IMR-90 (cell line): ENCODE results near the gene ACACA. TPM values are rescaled to one million over a fixed set of nuclear protein-coding genes. Genes with fewer than 3 reads are reported as not detected.

Experiments used
- ATAC-seq: fragments of 200-7000 bp; cut with Tn5 transposase; 2 replicates; pipeline ENCODE4 v1.9.1; 2020; ENCODE audit warnings: low read depth, mild to moderate bottlenecking, moderate library complexity
- BruUV-seq: library from RNA; stranded (reverse); fragments of 400-500 nt; replicated peaks from 2 replicates; lab custom pipeline; 2021; lab: Mats Ljungman, UMichigan
- CTCF ChIA-PET: fragments of 300-600 bp; formaldehyde crosslinking; extraction: SDS; loops from one replicate; lab custom pipeline; 2021; ENCODE audit warnings: antibody characterized with exemption; lab: Yijun Ruan, JAX
- POLR2A ChIA-PET: fragments of 300-600 bp; sonication (Branson Sonifier 250); formaldehyde crosslinking; loops from one replicate; lab custom pipeline; 2022; ENCODE audit warnings: antibody characterized with exemption; ENCODE audit not compliant: unreplicated experiment; lab: Charles Lee
- DNase-seq: peaks from one replicate; pipeline ENCODE4 v3.0.0; 2013
- H2AFZ ChIP-seq: replicated peaks from 2 replicates; pipeline ENCODE3; 2013; ENCODE audit warnings: low read length, mild to moderate bottlenecking; ENCODE audit not compliant: poor library complexity
- H2AK5ac ChIP-seq: 2 replicates; pipeline ENCODE4 v1.6.1; 2013; ENCODE audit warnings: low read depth, low read length, inconsistent platforms
- H2AK9ac ChIP-seq: replicated peaks from 2 replicates; pipeline ENCODE3; 2013; ENCODE audit warnings: mild to moderate bottlenecking, low read depth, low read length, moderate library complexity; ENCODE audit not compliant: poor library complexity
- H2BK120ac ChIP-seq: 2 replicates; pipeline ENCODE4 v1.6.1; 2013; ENCODE audit warnings: low read depth, low read length, inconsistent platforms
- H2BK15ac ChIP-seq: 3 replicates; pipeline ENCODE4 v1.6.1; 2013; ENCODE audit warnings: low read depth, low read length, inconsistent platforms
- H2BK20ac ChIP-seq: 2 replicates; pipeline ENCODE4 v1.6.1; 2013; ENCODE audit warnings: low read depth, mild to moderate bottlenecking, inconsistent platforms, low read length, moderate library complexity
- H2BK5ac ChIP-seq: 2 replicates; pipeline ENCODE4 v1.6.1; 2013; ENCODE audit warnings: mild to moderate bottlenecking, low read depth, low read length, inconsistent platforms; ENCODE audit not compliant: poor library complexity, severe bottlenecking
- H3K14ac ChIP-seq: replicated peaks from 2 replicates; pipeline ENCODE4 v1.6.1; 2013; ENCODE audit warnings: low read depth, low read length, inconsistent platforms
- H3K18ac ChIP-seq: 2 replicates; pipeline ENCODE4 v1.6.1; 2013; ENCODE audit warnings: low read depth, low read length, control low read depth
- H3K23ac ChIP-seq: 2 replicates; pipeline ENCODE4 v1.6.1; 2013; ENCODE audit warnings: low read depth, low read length, inconsistent platforms
- H3K27ac ChIP-seq: 2 replicates; pipeline ENCODE4 v1.5.1; 2013; ENCODE audit warnings: mild to moderate bottlenecking, control low read depth, low read length; ENCODE audit not compliant: insufficient read depth
- H3K27me3 ChIP-seq: 2 replicates; pipeline ENCODE4 v1.6.1; 2013; ENCODE audit warnings: low read length; ENCODE audit not compliant: control insufficient read depth, insufficient read depth
- H3K36me3 ChIP-seq: 2 replicates; pipeline ENCODE4 v1.6.1; 2013; ENCODE audit warnings: low read length, mixed read lengths; ENCODE audit not compliant: control insufficient read depth, insufficient read depth
- H3K4ac ChIP-seq: 2 replicates; pipeline ENCODE4 v1.6.1; 2013; ENCODE audit warnings: low read depth, low read length, inconsistent platforms
- H3K4me1 ChIP-seq: 2 replicates; pipeline ENCODE4 v1.6.1; 2013; ENCODE audit warnings: low read length, mixed read lengths; ENCODE audit not compliant: control insufficient read depth, insufficient read depth
- H3K4me2 ChIP-seq: 2 replicates; pipeline ENCODE4 v1.6.1; 2013; ENCODE audit warnings: low read depth, mild to moderate bottlenecking, control low read depth, low read length, moderate library complexity
- H3K4me3 ChIP-seq: 2 replicates; pipeline ENCODE4 v1.5.1; 2013; ENCODE audit warnings: low read depth, mild to moderate bottlenecking, control low read depth, low read length, moderate library complexity; ENCODE audit not compliant: insufficient read depth
- H3K56ac ChIP-seq: 2 replicates; pipeline ENCODE4 v1.6.1; 2013; ENCODE audit warnings: low read length, inconsistent platforms; ENCODE audit not compliant: insufficient read depth; ENCODE audit errors: extremely low read depth
- H3K79me1 ChIP-seq, 2 experiments: 2 replicates each; pipeline ENCODE4 v1.6.1; 2013; ENCODE audit warnings: low read length in 2 of 2, inconsistent platforms in 1 of 2, low read depth in 1 of 2
- H3K9ac ChIP-seq: 2 replicates; pipeline ENCODE4 v1.6.1; 2013; ENCODE audit warnings: low read depth, low read length, control low read depth
- H3K9me1 ChIP-seq: 2 replicates; pipeline ENCODE4 v1.6.1; 2013; ENCODE audit warnings: low read length, inconsistent platforms; ENCODE audit not compliant: insufficient read depth
- H3K9me3 ChIP-seq: 2 replicates; pipeline ENCODE4 v1.6.1; 2013; ENCODE audit warnings: low read length; ENCODE audit not compliant: control insufficient read depth, insufficient read depth
- H4K20me1 ChIP-seq: 2 replicates; pipeline ENCODE4 v1.6.1; 2013; ENCODE audit warnings: low read length, inconsistent platforms; ENCODE audit not compliant: insufficient read depth
- H4K5ac ChIP-seq: 2 replicates; pipeline ENCODE4 v1.6.1; 2013; ENCODE audit warnings: mild to moderate bottlenecking, low read depth, low read length, control low read depth
- H4K8ac ChIP-seq, 2 experiments: 2 replicates each; pipeline ENCODE4 v1.6.1; 2013; ENCODE audit warnings: low read depth in 2 of 2, low read length in 2 of 2, control low read depth in 1 of 2, inconsistent platforms in 1 of 2
- H4K91ac ChIP-seq: 2 replicates; pipeline ENCODE4 v1.6.1; 2013; ENCODE audit warnings: low read depth, low read length, inconsistent platforms; ENCODE audit not compliant: insufficient read depth
- BHLHE40 ChIP-seq: fragments of 150-350 bp; IDR thresholded peaks from 2 replicates; pipeline ENCODE4 v1.6.1; 2016; ENCODE audit warnings: mild to moderate bottlenecking, low read depth, low read length
- CEBPB ChIP-seq: IDR thresholded peaks from 2 replicates; pipeline ENCODE4 v1.6.1; 2012; ENCODE audit warnings: low read depth, low read length, improper control_type of control experiment
- CHD1 ChIP-seq: IDR thresholded peaks from 2 replicates; pipeline ENCODE4 v1.6.1; 2012; ENCODE audit warnings: low read depth, low read length, improper control_type of control experiment
- FOS ChIP-seq: fragments of 150-350 bp; IDR thresholded peaks from 2 replicates; pipeline ENCODE4 v1.6.1; 2016; ENCODE audit warnings: low read depth, low read length
- MAFK ChIP-seq: IDR thresholded peaks from 2 replicates; pipeline ENCODE4 v1.6.1; 2012; ENCODE audit warnings: low read depth, low read length, improper control_type of control experiment
- MAZ ChIP-seq: IDR thresholded peaks from 2 replicates; pipeline ENCODE4 v1.6.1; 2012; ENCODE audit warnings: low read depth, mild to moderate bottlenecking, low read length, improper control_type of control experiment, moderate library complexity, borderline replicate concordance
- MXI1 ChIP-seq: IDR thresholded peaks from 2 replicates; pipeline ENCODE4 v1.6.1; 2012; ENCODE audit warnings: low read depth, mild to moderate bottlenecking, low read length, moderate library complexity, borderline replicate concordance
- POLR2A ChIP-seq: IDR thresholded peaks from 2 replicates; pipeline ENCODE4 v1.6.1; 2012; ENCODE audit warnings: mild to moderate bottlenecking, low read depth, low read length
- RAD21 ChIP-seq: IDR thresholded peaks from 2 replicates; pipeline ENCODE4 v1.6.1; 2012; ENCODE audit warnings: low read length, improper control_type of control experiment
- RCOR1 ChIP-seq: IDR thresholded peaks from 2 replicates; pipeline ENCODE4 v1.6.1; 2012; ENCODE audit warnings: mild to moderate bottlenecking, low read length, improper control_type of control experiment; ENCODE audit not compliant: insufficient replicate concordance
- RFX5 ChIP-seq: IDR thresholded peaks from 2 replicates; pipeline ENCODE4 v1.8.0; 2012; ENCODE audit warnings: low read depth, mild to moderate bottlenecking, low read length, moderate library complexity
- SMC3 ChIP-seq: fragments of 150-350 bp; IDR thresholded peaks from 2 replicates; pipeline ENCODE4 v1.6.1; 2016; ENCODE audit warnings: low read depth, mild to moderate bottlenecking, antibody characterized with exemption, low read length, moderate library complexity
- WGBS, 2 experiments: methylation state at CpG; one replicate each; pipeline versions ENCODE4 v1.1.5 to v1.1.7; 2013; ENCODE audit warnings: missing lambda C conversion rate in 2 of 2; ENCODE audit not compliant: insufficient read length in 1 of 2; ENCODE audit errors: extremely low coverage in 2 of 2; 5-methylcytosine and 5-hydroxymethylcytosine counted together
- dilution Hi-C: fragments of 300-500 bp; cut with HindIII; formaldehyde crosslinking; loops from one replicate; pipeline ENCODE4 v1.14.3; 2018; ENCODE audit warnings: low sequenced_read_pairs; ENCODE audit not compliant: unreplicated experiment
- in situ Hi-C: fragments of 300-500 bp; cut with MboI; formaldehyde crosslinking; loops from 3 replicates; pipeline ENCODE4 v1.14.3; 2019; ENCODE audit warnings: low sequenced_read_pairs, inconsistent platforms, mixed read lengths
- intact Hi-C: fragments of 100-400 bp; cut with micrococcal nuclease; formaldehyde crosslinking; loops from 2 replicates; pipeline ENCODE4 v1.10.0; 2022
- polyA plus RNA-seq, 3 experiments: library from polyadenylated mRNA; depleted of rRNA; stranded (reverse); fragments of >200 nt; gene quantifications; 2 replicates each; pipeline ENCODE4 v1.2.3, GENCODE V29; 2012; ENCODE audit warnings: low replicate concordance in 1 of 3
- total RNA-seq: library from RNA; depleted of rRNA; stranded (reverse); fragments of >200 nt; gene quantifications from 2 replicates; pipeline ENCODE4 v1.2.3, GENCODE V29; 2012
- TF ChIP-seq, protein P1 (sequence below): conservative IDR thresholded peaks from 2 replicates; pipeline ENCODE4 v1.5.1; 2012; ENCODE audit warnings: mild to moderate bottlenecking, low read depth, low read length, improper control_type of control experiment
- TF ChIP-seq, protein P2 (sequence below): fragments of 150-350 bp; IDR thresholded peaks from 2 replicates; pipeline ENCODE4 v1.6.1; 2016; ENCODE audit warnings: low read depth, mild to moderate bottlenecking, low read length, moderate library complexity, borderline replicate concordance
- TF ChIP-seq, protein P3 (sequence below): fragments of 150-350 bp; IDR thresholded peaks from 2 replicates; pipeline ENCODE4 v1.6.1; 2017; ENCODE audit warnings: mild to moderate bottlenecking, antibody characterized with exemption, low read length, low read depth

The ACACA gene
- total and polyA plus RNA-seq, 2 of the 4 experiments (the other 2 are of a cell fraction): 21.3 to 39.1 TPM

DNA sequence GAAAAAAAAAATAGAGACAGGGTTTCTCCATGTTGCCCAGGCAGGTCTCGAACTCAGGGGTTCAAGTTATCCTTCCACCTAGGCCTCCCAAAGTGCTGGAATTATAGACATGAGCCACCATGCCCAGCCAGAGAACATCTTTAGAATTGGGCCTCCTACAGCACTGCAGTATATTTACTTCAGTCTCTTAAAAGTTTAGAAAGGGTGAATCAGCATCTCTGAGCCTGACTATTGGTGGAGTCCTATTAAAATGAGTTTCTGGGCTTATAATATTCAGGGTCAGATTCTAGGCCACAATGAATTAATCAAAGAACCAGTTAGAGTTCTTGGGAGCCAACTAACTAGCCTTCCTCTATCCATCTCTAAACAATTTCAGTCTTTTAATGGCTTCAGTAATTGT, 22.8 kb upstream of the ACACA start:
- H2BK15ac ChIP-seq: no peak overlapping the region
- H4K8ac ChIP-seq: no peak overlapping the region
- H3K56ac ChIP-seq: no peak overlapping the region
- no peak overlapping the region for H3K4me2 ChIP-seq
- no peaks in the 10 kb centered on the region for H3K9me3 ChIP-seq
- H4K5ac ChIP-seq: no peak overlapping the region
- H3K27me3 ChIP-seq: no peaks in the 10 kb centered on the region
- H3K36me3 ChIP-seq: peaks cover 29% of the 10 kb centered on the region
- no peak overlapping the region for H3K18ac ChIP-seq
- no TSS peak for BruUV-seq
- H3K4me1 ChIP-seq: no peaks in the 10 kb centered on the region; the same call in 1 of the 2 replicates
- WGBS, 2 experiments: no CpG with 5 or more reads among the region's 1 CpG
- H3K4me3 ChIP-seq: no peak overlapping the region
- ATAC-seq (peak; percentile 87), DNase-seq (peak; percentile 43)
- H3K14ac ChIP-seq: no peak overlapping the region; the same call in 1 of the 2 replicates
- no peak overlapping the region for H2BK20ac ChIP-seq
- no peaks in the 10 kb centered on the region; the same call in 1 of the 2 replicates for H3K9me1 ChIP-seq
- dilution Hi-C loops (no loop called here), in situ Hi-C loops (no loop called here), intact Hi-C loops (no loop called here)
- H4K20me1 ChIP-seq: no peaks in the 10 kb centered on the region
- H4K91ac ChIP-seq: no peak overlapping the region
- no peak overlapping the region for H2BK5ac ChIP-seq
- ChIA-PET POLR2A (no interaction called here), CTCF (interaction anchor here (0.9 kb wide), 1 partner anchor 16 kb away, joined by 3 read pairs; no protein-coding TSS in a partner anchor)
- H3K27ac ChIP-seq: no peak overlapping the region
- H2BK120ac ChIP-seq: no peak overlapping the region
- peaks cover 13 to 42% of the 10 kb centered on the region in 2 experiments for H3K79me1 ChIP-seq
- H3K9ac ChIP-seq: no peak overlapping the region
- H3K4ac ChIP-seq: no peak overlapping the region
- TF ChIP-seq RAD21 (no peak), MAZ (no peak), RFX5 (no peak), SMC3 (no peak), CEBPB (no peak), FOS (no peak), BHLHE40 (no peak), CHD1 (no peak), MAFK (no peak), RCOR1 (no peak), POLR2A (no peak), MXI1 (no peak)
- TF ChIP-seq, protein P1, sequence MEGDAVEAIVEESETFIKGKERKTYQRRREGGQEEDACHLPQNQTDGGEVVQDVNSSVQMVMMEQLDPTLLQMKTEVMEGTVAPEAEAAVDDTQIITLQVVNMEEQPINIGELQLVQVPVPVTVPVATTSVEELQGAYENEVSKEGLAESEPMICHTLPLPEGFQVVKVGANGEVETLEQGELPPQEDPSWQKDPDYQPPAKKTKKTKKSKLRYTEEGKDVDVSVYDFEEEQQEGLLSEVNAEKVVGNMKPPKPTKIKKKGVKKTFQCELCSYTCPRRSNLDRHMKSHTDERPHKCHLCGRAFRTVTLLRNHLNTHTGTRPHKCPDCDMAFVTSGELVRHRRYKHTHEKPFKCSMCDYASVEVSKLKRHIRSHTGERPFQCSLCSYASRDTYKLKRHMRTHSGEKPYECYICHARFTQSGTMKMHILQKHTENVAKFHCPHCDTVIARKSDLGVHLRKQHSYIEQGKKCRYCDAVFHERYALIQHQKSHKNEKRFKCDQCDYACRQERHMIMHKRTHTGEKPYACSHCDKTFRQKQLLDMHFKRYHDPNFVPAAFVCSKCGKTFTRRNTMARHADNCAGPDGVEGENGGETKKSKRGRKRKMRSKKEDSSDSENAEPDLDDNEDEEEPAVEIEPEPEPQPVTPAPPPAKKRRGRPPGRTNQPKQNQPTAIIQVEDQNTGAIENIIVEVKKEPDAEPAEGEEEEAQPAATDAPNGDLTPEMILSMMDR: no peak
- TF ChIP-seq, protein P2, sequence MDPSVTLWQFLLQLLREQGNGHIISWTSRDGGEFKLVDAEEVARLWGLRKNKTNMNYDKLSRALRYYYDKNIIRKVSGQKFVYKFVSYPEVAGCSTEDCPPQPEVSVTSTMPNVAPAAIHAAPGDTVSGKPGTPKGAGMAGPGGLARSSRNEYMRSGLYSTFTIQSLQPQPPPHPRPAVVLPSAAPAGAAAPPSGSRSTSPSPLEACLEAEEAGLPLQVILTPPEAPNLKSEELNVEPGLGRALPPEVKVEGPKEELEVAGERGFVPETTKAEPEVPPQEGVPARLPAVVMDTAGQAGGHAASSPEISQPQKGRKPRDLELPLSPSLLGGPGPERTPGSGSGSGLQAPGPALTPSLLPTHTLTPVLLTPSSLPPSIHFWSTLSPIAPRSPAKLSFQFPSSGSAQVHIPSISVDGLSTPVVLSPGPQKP: no peak
- TF ChIP-seq, protein P3, sequence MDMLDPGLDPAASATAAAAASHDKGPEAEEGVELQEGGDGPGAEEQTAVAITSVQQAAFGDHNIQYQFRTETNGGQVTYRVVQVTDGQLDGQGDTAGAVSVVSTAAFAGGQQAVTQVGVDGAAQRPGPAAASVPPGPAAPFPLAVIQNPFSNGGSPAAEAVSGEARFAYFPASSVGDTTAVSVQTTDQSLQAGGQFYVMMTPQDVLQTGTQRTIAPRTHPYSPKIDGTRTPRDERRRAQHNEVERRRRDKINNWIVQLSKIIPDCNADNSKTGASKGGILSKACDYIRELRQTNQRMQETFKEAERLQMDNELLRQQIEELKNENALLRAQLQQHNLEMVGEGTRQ: no peak
- no peak overlapping the region for H3K23ac ChIP-seq
- H2AK9ac ChIP-seq: no peak overlapping the region
- no peak overlapping the region for H2AFZ ChIP-seq
- H2AK5ac ChIP-seq: no peak overlapping the region
